ENCODE measurements around the gene TM7SF2.

GRCh38 chr11:65134240-65134951 lies 22.7 kb downstream of the TM7SF2 start, which contains the start of gene SYVN1:
- TF ChIP-seq CTCF (IDR thresholded peaks at IDR 0.05; ENCODE audit: low read depth, low read length): no peak
- no peak for TF ChIP-seq EZH2phosphoT487 (IDR thresholded peaks at IDR 0.05; ENCODE audit: low read depth)

Data from OCI-LY3 (cell line).